OCI-LY7 (cell line): ENCODE results near the gene ZNF112. TPM values are rescaled to one million over a fixed set of nuclear protein-coding genes. Genes with fewer than 3 reads are reported as not detected.

Experiments
- BruUV-seq: library from RNA; stranded (reverse); fragments of 400-500 nt; replicated peaks from 2 replicates; lab custom pipeline; 2021; lab: Mats Ljungman, UMichigan
- CTCF ChIA-PET: fragments of 300-600 bp; sonication (Branson Sonifier 250); formaldehyde crosslinking; loops from one replicate; lab custom pipeline; 2022; ENCODE audit warnings: antibody characterized with exemption; ENCODE audit not compliant: unreplicated experiment; lab: Charles Lee
- POLR2A ChIA-PET: fragments of 300-600 bp; sonication (Branson Sonifier 250); formaldehyde crosslinking; loops from one replicate; lab custom pipeline; 2022; ENCODE audit warnings: antibody characterized with exemption; lab: Charles Lee
- DNase-seq: peaks from one replicate; pipeline ENCODE4 v3.0.0-alpha.2; 2015; ENCODE audit warnings: low spot score
- H2AFZ ChIP-seq: fragments of 200-600 bp; sonication (generic), shearing (Covaris generic); 2 replicates; pipeline ENCODE4 v1.6.1; 2014; ENCODE audit warnings: mild to moderate bottlenecking, antibody characterized with exemption, low read length, moderate library complexity
- H3K27ac ChIP-seq: fragments of 200-600 bp; sonication (generic); 2 replicates; pipeline ENCODE4 v1.5.1; 2014; ENCODE audit warnings: mixed run types, low read depth, mild to moderate bottlenecking, moderate library complexity, low read length, inconsistent platforms; ENCODE audit not compliant: poor library complexity, severe bottlenecking
- H3K36me3 ChIP-seq: fragments of 200-600 bp; sonication (generic); 2 replicates; pipeline ENCODE4 v1.6.1; 2014; ENCODE audit warnings: mild to moderate bottlenecking, antibody characterized with exemption, low read length, moderate library complexity, mixed read lengths; ENCODE audit not compliant: insufficient read depth
- H3K4me1 ChIP-seq: fragments of 200-600 bp; sonication (generic); 2 replicates; pipeline ENCODE4 v1.5.1; 2014; ENCODE audit warnings: mild to moderate bottlenecking, low read length; ENCODE audit not compliant: insufficient read depth, poor library complexity, severe bottlenecking
- H3K4me2 ChIP-seq: fragments of 200-600 bp; sonication (generic); 2 replicates; pipeline ENCODE4 v1.6.1; 2014; ENCODE audit warnings: mild to moderate bottlenecking, low read length
- H3K4me3 ChIP-seq: fragments of 200-600 bp; sonication (generic); 2 replicates; pipeline ENCODE4 v1.5.1; 2014; ENCODE audit warnings: mild to moderate bottlenecking, low read depth, low read length; ENCODE audit not compliant: poor library complexity, severe bottlenecking
- H3K79me2 ChIP-seq: fragments of 200-600 bp; sonication (generic); 2 replicates; pipeline ENCODE4 v1.6.1; 2016; ENCODE audit warnings: low read depth, mild to moderate bottlenecking, low read length, moderate library complexity, mixed read lengths; ENCODE audit not compliant: insufficient read depth
- H3K9me2 ChIP-seq: fragments of 200-600 bp; sonication (generic); 2 replicates; pipeline ENCODE4 v1.6.1; 2016; ENCODE audit warnings: mild to moderate bottlenecking, low read length, mixed read lengths; ENCODE audit not compliant: insufficient read depth
- H3K9me3 ChIP-seq: fragments of 200-600 bp; sonication (generic); 2 replicates; pipeline ENCODE4 v1.6.1; 2014; ENCODE audit warnings: mild to moderate bottlenecking, mixed run types, low read length, mixed read lengths
- H4K20me1 ChIP-seq: fragments of 200-600 bp; sonication (generic); 2 replicates; pipeline ENCODE4 v1.6.1; 2014; ENCODE audit warnings: mild to moderate bottlenecking, antibody characterized with exemption, low read length, moderate library complexity, mixed read lengths; ENCODE audit not compliant: insufficient read depth
- EZH2phosphoT487 ChIP-seq: fragments of 200-600 bp; sonication (generic); IDR thresholded peaks from 2 replicates; pipeline ENCODE4 v1.6.1; 2018; ENCODE audit warnings: low read depth, borderline replicate concordance, mild to moderate bottlenecking, mixed run types, antibody characterized with exemption, low read length, moderate library complexity, mixed read lengths
- intact Hi-C: fragments of 100-400 bp; cut with micrococcal nuclease; formaldehyde crosslinking; loops from one replicate; pipeline ENCODE4 v1.10.0; 2022; ENCODE audit not compliant: unreplicated experiment
- total RNA-seq, 2 experiments: library from RNA; depleted of rRNA in 1 of 2; stranded (reverse); fragments of >200 nt in 1 of 2; shearing (Covaris generic) in 1 of 2; gene quantifications; 2 replicates each; pipeline ENCODE4 v1.2.3, GENCODE V29; 2014 to 2022
- TF ChIP-seq, protein P1 (sequence below): fragments of 200-600 bp; sonication (generic); conservative IDR thresholded peaks from 2 replicates; pipeline ENCODE4 v1.5.1; 2014; ENCODE audit warnings: mild to moderate bottlenecking, antibody characterized with exemption, low read length, moderate library complexity, mixed read lengths

The ZNF112 gene
- total RNA-seq, 2 experiments from 2014 or later: not detected

- Histone ChIP-seq H3K4me1 (peaks cover 8% of the 10 kb centered on the region), H3K4me3 (no peak overlapping the region), H2AFZ (no peak overlapping the region), H4K20me1 (no peaks in the 10 kb centered on the region), H3K9me2 (no peaks in the 10 kb centered on the region), H3K36me3 (no peaks in the 10 kb centered on the region), H3K4me2 (no peak overlapping the region), H3K79me2 (no peaks in the 10 kb centered on the region; the same call in 1 of the 2 replicates), H3K9me3 (no peaks in the 10 kb centered on the region), H3K27ac (no peak overlapping the region)
- BruUV-seq: no TSS peak
- ChIA-PET POLR2A (no interaction called here), CTCF (no interaction called here)
- no peak for DNase-seq
- TF ChIP-seq EZH2phosphoT487: no peak
- TF ChIP-seq, protein P1, sequence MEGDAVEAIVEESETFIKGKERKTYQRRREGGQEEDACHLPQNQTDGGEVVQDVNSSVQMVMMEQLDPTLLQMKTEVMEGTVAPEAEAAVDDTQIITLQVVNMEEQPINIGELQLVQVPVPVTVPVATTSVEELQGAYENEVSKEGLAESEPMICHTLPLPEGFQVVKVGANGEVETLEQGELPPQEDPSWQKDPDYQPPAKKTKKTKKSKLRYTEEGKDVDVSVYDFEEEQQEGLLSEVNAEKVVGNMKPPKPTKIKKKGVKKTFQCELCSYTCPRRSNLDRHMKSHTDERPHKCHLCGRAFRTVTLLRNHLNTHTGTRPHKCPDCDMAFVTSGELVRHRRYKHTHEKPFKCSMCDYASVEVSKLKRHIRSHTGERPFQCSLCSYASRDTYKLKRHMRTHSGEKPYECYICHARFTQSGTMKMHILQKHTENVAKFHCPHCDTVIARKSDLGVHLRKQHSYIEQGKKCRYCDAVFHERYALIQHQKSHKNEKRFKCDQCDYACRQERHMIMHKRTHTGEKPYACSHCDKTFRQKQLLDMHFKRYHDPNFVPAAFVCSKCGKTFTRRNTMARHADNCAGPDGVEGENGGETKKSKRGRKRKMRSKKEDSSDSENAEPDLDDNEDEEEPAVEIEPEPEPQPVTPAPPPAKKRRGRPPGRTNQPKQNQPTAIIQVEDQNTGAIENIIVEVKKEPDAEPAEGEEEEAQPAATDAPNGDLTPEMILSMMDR: no peak
- intact Hi-C loops: no loop called here
Observed at GRCh38 chr19:44308011-44308410, 48.5 kb downstream of the ZNF112 start.

DNA sequence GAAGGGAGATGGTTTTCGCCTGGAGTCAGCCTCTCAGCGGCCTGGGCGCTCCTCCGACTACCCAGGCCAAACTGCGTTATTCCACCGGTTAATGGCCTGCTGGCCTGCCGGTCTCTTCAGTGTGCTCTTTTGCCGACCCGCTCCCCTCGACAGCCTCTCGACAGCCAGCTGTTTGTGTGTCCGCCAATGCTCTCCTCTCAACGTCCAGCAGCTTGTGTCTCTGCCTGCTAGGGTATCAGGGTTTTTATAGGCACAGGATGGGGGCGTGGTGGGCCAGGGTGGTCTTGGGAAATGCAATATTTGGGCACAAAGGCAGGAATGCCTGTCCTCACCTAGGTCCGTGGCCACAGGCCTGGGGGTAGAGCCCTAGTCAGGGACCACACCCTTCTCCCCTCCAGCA, 50.2 kb downstream of the ZNF112 start:
- no peak for TF ChIP-seq EZH2phosphoT487
- TF ChIP-seq, protein P1: no peak
- no TSS peak for BruUV-seq
- H3K9me3 ChIP-seq: no peaks in the 10 kb centered on the region
- H3K36me3 ChIP-seq: no peaks in the 10 kb centered on the region; the same call in 1 of the 2 replicates
- H3K27ac ChIP-seq: no peak overlapping the region
- intact Hi-C loops: no loop called here
- H4K20me1 ChIP-seq: no peaks in the 10 kb centered on the region
- H3K4me1 ChIP-seq: peaks cover 8% of the 10 kb centered on the region
- no peak overlapping the region for H3K4me2 ChIP-seq
- no peak overlapping the region for H3K4me3 ChIP-seq
- POLR2A ChIA-PET: no interaction called here
- CTCF ChIA-PET: no interaction called here
- H3K9me2 ChIP-seq: no peaks in the 10 kb centered on the region
- DNase-seq: no peak
- no peaks in the 10 kb centered on the region; the same call in 1 of the 2 replicates for H3K79me2 ChIP-seq
- H2AFZ ChIP-seq: no peak overlapping the region

GRCh38 chr19:44305457-44305856, 51.0 kb downstream of the ZNF112 start:
- TF ChIP-seq EZH2phosphoT487: no peak
- TF ChIP-seq, protein P1: no peak
- H3K79me2 ChIP-seq: no peaks in the 10 kb centered on the region; the same call in 1 of the 2 replicates
- no peak overlapping the region for H3K27ac ChIP-seq
- no peaks in the 10 kb centered on the region for H3K9me3 ChIP-seq
- H3K9me2 ChIP-seq: no peaks in the 10 kb centered on the region
- H2AFZ ChIP-seq: peak overlapping the region; percentile 94
- peak overlapping the region; percentile 93 for H3K4me2 ChIP-seq
- H3K4me3 ChIP-seq: peak overlapping the region; percentile 91
- no TSS peak for BruUV-seq
- no peak for DNase-seq
- peaks cover 8% of the 10 kb centered on the region for H3K4me1 ChIP-seq
- CTCF ChIA-PET: no interaction called here
- no peaks in the 10 kb centered on the region for H4K20me1 ChIP-seq
- intact Hi-C loops: loop anchor here (1.0 kb wide), 1 partner anchor 192 kb away; the partner anchor contains the start of gene ZNF225
- POLR2A ChIA-PET: interaction anchor here (1.0 kb wide), 1 partner anchor 90 kb away, joined by 3 read pairs; no protein-coding TSS in a partner anchor
- no peaks in the 10 kb centered on the region; the same call in 1 of the 2 replicates for H3K36me3 ChIP-seq
